Activated naive CD4-positive, alpha-beta T cell (primary cell): Measurements from ENCODE around the gene SAP25.

Source experiments
- DNase-seq, 4 experiments: peaks; one replicate each; lab custom pipeline; 2025; lab: John Stamatoyannopoulos, UW

The SAP25 gene

GRCh38 chr7:100573691-100574361 is at the start of gene SAP25:
Gene SAP25, minus strand, starts transcription at chr7:100573900. Its CDS starts 158 bp downstream, at chr7:100573742.
- no peak for DNase-seq

DNA sequence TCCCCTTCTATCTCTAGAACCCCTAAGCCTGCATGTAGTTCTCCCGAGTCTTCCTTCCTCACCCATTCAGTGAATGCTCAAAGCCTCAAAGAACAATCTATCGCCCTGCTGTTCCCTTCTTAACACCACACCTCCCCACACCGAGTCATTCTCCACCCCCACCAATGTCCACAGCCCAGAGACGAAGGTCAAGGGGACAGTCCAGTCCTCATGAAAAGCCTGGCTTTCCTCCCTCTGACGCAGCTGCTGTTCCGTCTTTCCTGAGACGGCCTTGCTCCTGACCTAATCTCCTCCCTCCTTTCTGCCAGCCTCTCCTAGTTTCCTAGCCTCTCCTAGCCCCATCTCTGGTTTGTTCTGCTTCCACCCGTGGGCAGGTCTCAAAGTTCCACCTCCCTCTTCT is 47.9 kb upstream of the SAP25 start:
- DNase-seq = no peak

DNA sequence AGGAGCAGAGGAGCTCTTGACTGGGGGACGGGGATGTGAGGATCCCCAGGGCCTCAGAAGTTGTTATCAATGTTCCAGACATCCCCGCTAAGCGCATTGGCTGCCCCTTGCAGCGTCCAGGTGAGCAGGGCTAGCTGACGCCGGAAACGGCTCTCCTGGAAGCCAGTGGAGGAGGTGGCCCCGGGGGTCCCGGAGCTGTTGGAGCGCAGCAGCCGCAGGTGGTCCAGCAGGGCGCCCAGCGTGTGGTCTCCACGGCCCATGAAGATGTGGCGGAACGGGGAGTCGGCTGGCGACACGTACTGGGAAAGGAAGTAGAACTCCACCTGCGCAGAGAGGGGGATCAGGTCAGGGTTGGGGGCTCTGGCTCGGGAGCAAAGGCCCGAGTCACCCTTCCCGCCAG is 47.1 kb upstream of the SAP25 start:
- DNase-seq = no peak

- no peak for DNase-seq
Measured at GRCh38 chr7:100620239-100620638, 46.5 kb upstream of the SAP25 start.

- no peak for DNase-seq
Measured at GRCh38 chr7:100614308-100614861, 40.7 kb upstream of the SAP25 start.

- no peak for DNase-seq
Measured at GRCh38 chr7:100613412-100614175, 39.9 kb upstream of the SAP25 start.

DNA sequence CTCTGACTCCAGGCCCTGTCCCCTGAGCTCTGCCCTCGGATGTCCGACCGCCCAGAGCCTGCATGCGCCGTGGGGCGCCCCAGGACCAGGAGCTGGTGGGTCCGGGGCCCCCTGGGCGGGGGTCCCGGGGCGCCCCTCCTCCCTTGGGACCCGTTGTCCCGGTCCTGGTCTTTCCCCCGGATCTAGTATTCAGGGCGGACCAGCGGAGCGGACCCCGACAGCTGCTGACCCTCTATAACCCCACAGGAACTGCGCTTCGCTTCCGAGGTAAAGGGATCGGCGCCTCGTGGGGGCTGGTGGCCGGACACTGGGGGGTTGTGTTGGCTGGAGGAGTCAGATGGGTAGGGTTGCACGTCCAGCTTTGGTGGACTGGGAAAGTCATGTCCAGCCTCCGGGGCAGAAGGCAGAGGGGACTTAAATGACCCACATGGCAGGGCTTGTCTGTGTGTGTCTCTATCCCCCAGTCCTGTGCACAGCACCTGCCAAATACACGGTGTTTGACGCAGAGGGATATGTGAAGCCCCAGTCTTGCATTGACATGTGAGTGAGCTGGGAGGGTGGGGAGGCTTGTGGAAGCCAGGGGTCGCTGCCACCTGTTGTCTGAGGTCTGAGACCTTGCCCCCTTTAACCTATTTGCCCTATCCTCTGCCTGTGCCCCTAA is 39.2 kb upstream of the SAP25 start:
- DNase-seq = no peak

DNA sequence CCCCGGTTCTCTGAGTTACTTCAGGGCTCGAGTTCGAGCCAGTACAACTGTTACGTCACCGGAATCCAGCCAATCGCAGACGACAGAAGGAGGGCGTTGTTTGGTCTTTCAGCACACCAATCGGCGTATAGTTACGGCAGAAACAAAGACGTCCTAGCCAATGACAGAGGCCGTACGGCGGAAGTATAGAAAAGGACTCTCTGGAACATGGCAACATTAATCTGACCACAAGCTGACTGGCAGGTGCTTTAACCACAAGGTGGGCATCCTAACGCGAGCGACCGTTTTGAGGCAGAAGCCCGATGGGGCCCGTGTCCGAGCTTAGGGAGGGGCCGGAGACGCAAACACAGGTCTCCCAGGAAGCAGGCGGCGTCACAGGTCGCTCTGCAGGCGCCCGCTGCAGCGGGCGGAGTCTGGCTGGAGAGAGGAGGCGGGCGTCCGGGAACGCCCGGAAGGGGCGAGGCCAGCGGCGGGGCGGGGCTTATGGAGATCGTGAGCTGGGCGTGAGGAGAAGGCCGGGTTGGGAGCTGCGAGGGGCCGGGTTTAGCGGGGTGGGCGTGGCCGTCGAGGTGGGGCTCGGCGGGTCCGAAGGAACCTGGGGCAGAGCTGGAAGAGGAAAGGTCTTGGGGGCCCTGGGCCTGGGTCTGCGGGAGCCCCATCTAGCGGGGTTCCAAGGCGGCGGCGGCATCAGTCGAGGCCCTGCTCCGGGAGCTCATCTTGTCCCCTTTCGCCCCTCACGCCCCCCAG is 38.5 kb upstream of the SAP25 start, which contains the start of gene MOSPD3:
TSS of gene MOSPD3 (plus strand) at position 558 of the 747 bp plus-strand sequence. CDS start 252 bp downstream, outside the sequence.
- peak; percentile 91 to 97 (median 93) for DNase-seq

- DNase-seq = no peak
Measured at GRCh38 chr7:100609958-100610357, 36.3 kb upstream of the SAP25 start.

DNA sequence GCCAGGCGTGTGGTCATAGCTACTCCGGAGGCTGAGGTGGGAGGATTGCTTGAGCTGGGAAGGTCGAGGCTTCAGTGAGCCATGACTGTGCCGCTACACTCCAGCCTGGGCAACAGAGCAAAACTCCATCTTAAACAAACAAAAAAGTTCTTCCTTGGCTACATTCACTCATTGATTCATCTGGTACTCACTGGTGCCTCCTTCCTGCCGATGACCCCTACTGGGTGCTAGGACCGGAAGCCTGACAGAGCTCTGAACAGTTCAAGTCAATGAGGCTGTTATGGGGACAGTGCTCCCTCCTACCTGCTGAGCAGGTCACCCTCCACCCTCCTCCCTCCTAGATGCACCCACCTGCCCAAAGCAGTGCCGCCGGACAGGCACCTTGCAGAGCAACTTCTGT is 33.4 kb upstream of the SAP25 start:
- no peak for DNase-seq

GRCh38 chr7:100606313-100606712 is 32.6 kb upstream of the SAP25 start:
- DNase-seq = no peak

GRCh38 chr7:100604976-100605911 is 31.5 kb upstream of the SAP25 start:
- peak in 1 of 4 experiments; percentile 27 for DNase-seq

- DNase-seq = peak in 3 of 4 experiments; percentile 21 to 73 (median 59)
Measured at GRCh38 chr7:100604028-100604975, 30.6 kb upstream of the SAP25 start.

GRCh38 chr7:100603726-100604027 is 30.0 kb upstream of the SAP25 start:
- no peak for DNase-seq

DNA sequence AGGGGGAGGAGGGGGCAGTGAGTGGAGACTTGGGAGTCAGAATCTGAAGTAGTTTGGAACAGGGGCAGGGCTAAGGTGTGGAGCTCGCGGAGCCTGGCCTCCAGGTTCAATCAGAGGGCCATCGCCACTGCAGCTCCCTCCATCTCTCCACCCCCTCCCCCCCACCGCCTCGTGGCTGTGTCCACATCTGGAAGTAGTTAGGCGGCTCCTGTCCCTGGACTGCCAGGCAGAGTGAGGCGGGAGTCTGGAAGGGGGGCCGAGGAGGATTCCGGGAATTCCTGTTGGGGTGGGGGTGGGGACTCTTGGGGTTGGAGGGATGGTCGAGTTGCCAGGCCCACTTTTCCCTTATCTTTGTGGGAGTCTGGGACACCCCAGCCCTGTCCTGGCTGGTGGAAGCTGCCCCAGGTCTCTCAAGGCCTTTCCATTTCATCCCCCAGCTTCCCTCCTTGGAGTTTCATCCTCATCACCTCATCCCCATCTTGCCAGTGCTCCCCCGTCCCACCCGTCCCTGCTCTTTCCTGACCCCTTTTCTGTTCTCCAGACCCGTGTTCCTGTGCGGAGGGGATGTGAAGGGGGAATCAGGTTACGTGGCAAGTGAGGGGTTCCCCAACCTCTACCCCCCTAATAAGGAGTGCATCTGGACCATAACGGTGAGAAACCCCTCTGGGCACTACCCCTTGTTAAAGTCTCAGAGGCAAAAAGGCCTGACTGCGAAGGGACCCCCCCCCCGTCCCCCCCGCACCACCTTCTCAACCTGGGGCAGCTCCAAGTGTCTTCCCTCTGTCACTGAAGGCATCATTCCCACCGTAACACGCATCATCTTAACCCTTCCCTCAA is 29.4 kb upstream of the SAP25 start:
- no peak for DNase-seq

GRCh38 chr7:100600730-100601038 is 27.0 kb upstream of the SAP25 start:
- no peak for DNase-seq

GRCh38 chr7:100599911-100600729 is 26.4 kb upstream of the SAP25 start:
- DNase-seq = no peak

GRCh38 chr7:100598425-100598824 is 24.7 kb upstream of the SAP25 start:
- DNase-seq = no peak
